NB4 (cell line): ENCODE data around the gene SELENOW.
"Not testable (repeated sequence)": the region's sequence is repeated elsewhere in the genome, so short reads cannot be mapped to it uniquely, and the experiment has no call there.

ENCODE experiments used
- MAX ChIP-seq: IDR thresholded peaks from 2 replicates; pipeline ENCODE4 v1.6.1; 2011; ENCODE audit warnings: low read depth, low read length
- MYC ChIP-seq: IDR thresholded peaks from 2 replicates; pipeline ENCODE4 v1.6.1; 2011; ENCODE audit warnings: low read depth, low read length
- POLR2A ChIP-seq: IDR thresholded peaks from 2 replicates; pipeline ENCODE4 v1.6.1; 2011; ENCODE audit warnings: mild to moderate bottlenecking; ENCODE audit not compliant: insufficient read length; ENCODE audit errors: extremely low read depth
- TF ChIP-seq, protein P1 (sequence below): IDR thresholded peaks from one replicate; pipeline ENCODE4 v1.5.1; 2012; ENCODE audit warnings: low read depth, low read length

DNA sequence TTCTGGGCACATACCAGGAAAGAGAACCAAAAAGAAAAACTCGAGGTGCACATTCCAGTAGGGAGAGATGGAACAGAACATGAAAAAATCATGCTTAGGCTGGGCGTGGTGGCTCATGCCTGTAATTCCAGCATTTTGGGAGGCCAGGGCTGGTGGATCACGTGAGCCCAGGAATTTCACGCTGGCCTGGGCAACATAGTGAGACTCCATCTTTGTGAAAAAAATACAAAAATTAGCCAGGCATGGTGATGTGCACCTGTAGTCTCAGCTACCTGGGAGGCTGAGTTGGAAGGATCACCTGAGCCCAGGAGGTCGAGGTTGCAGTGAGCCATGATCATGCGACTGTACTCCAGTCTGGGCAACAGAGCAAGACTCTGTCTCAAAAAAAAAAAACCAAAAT is 7.2 kb upstream of the SELENOW start:
- TF ChIP-seq, protein P1, sequence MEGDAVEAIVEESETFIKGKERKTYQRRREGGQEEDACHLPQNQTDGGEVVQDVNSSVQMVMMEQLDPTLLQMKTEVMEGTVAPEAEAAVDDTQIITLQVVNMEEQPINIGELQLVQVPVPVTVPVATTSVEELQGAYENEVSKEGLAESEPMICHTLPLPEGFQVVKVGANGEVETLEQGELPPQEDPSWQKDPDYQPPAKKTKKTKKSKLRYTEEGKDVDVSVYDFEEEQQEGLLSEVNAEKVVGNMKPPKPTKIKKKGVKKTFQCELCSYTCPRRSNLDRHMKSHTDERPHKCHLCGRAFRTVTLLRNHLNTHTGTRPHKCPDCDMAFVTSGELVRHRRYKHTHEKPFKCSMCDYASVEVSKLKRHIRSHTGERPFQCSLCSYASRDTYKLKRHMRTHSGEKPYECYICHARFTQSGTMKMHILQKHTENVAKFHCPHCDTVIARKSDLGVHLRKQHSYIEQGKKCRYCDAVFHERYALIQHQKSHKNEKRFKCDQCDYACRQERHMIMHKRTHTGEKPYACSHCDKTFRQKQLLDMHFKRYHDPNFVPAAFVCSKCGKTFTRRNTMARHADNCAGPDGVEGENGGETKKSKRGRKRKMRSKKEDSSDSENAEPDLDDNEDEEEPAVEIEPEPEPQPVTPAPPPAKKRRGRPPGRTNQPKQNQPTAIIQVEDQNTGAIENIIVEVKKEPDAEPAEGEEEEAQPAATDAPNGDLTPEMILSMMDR, result not testable (repeated sequence)
- TF ChIP-seq POLR2A, MYC, MAX: not testable (repeated sequence)
